IMR-90 (cell line): Measurements from ENCODE around the gene USP10. TPM values are rescaled to one million over a fixed set of nuclear protein-coding genes. Genes with fewer than 3 reads are reported as not detected.

ENCODE experiments used
- ATAC-seq: fragments of 200-7000 bp; cut with Tn5 transposase; 2 replicates; pipeline ENCODE4 v1.9.1; 2020; ENCODE audit warnings: low read depth, mild to moderate bottlenecking, moderate library complexity
- BruUV-seq: library from RNA; stranded (reverse); fragments of 400-500 nt; replicated peaks from 2 replicates; lab custom pipeline; 2021; lab: Mats Ljungman, UMichigan
- CTCF ChIA-PET: fragments of 300-600 bp; formaldehyde crosslinking; extraction: SDS; loops from one replicate; lab custom pipeline; 2021; ENCODE audit warnings: antibody characterized with exemption; lab: Yijun Ruan, JAX
- POLR2A ChIA-PET: fragments of 300-600 bp; sonication (Branson Sonifier 250); formaldehyde crosslinking; loops from one replicate; lab custom pipeline; 2022; ENCODE audit warnings: antibody characterized with exemption; ENCODE audit not compliant: unreplicated experiment; lab: Charles Lee
- DNase-seq: peaks from one replicate; pipeline ENCODE4 v3.0.0; 2013
- H2AFZ ChIP-seq: replicated peaks from 2 replicates; pipeline ENCODE3; 2013; ENCODE audit warnings: low read length, mild to moderate bottlenecking; ENCODE audit not compliant: poor library complexity
- H2AK5ac ChIP-seq: 2 replicates; pipeline ENCODE4 v1.6.1; 2013; ENCODE audit warnings: low read depth, low read length, inconsistent platforms
- H2AK9ac ChIP-seq: replicated peaks from 2 replicates; pipeline ENCODE3; 2013; ENCODE audit warnings: mild to moderate bottlenecking, low read depth, low read length, moderate library complexity; ENCODE audit not compliant: poor library complexity
- H2BK120ac ChIP-seq: 2 replicates; pipeline ENCODE4 v1.6.1; 2013; ENCODE audit warnings: low read depth, low read length, inconsistent platforms
- H2BK15ac ChIP-seq: 3 replicates; pipeline ENCODE4 v1.6.1; 2013; ENCODE audit warnings: low read depth, low read length, inconsistent platforms
- H2BK20ac ChIP-seq: 2 replicates; pipeline ENCODE4 v1.6.1; 2013; ENCODE audit warnings: low read depth, mild to moderate bottlenecking, inconsistent platforms, low read length, moderate library complexity
- H2BK5ac ChIP-seq: 2 replicates; pipeline ENCODE4 v1.6.1; 2013; ENCODE audit warnings: mild to moderate bottlenecking, low read depth, low read length, inconsistent platforms; ENCODE audit not compliant: poor library complexity, severe bottlenecking
- H3K14ac ChIP-seq: replicated peaks from 2 replicates; pipeline ENCODE4 v1.6.1; 2013; ENCODE audit warnings: low read depth, low read length, inconsistent platforms
- H3K18ac ChIP-seq: 2 replicates; pipeline ENCODE4 v1.6.1; 2013; ENCODE audit warnings: low read depth, low read length, control low read depth
- H3K23ac ChIP-seq: 2 replicates; pipeline ENCODE4 v1.6.1; 2013; ENCODE audit warnings: low read depth, low read length, inconsistent platforms
- H3K27ac ChIP-seq: 2 replicates; pipeline ENCODE4 v1.5.1; 2013; ENCODE audit warnings: mild to moderate bottlenecking, control low read depth, low read length; ENCODE audit not compliant: insufficient read depth
- H3K27me3 ChIP-seq: 2 replicates; pipeline ENCODE4 v1.6.1; 2013; ENCODE audit warnings: low read length; ENCODE audit not compliant: control insufficient read depth, insufficient read depth
- H3K36me3 ChIP-seq: 2 replicates; pipeline ENCODE4 v1.6.1; 2013; ENCODE audit warnings: low read length, mixed read lengths; ENCODE audit not compliant: control insufficient read depth, insufficient read depth
- H3K4ac ChIP-seq: 2 replicates; pipeline ENCODE4 v1.6.1; 2013; ENCODE audit warnings: low read depth, low read length, inconsistent platforms
- H3K4me1 ChIP-seq: 2 replicates; pipeline ENCODE4 v1.6.1; 2013; ENCODE audit warnings: low read length, mixed read lengths; ENCODE audit not compliant: control insufficient read depth, insufficient read depth
- H3K4me2 ChIP-seq: 2 replicates; pipeline ENCODE4 v1.6.1; 2013; ENCODE audit warnings: low read depth, mild to moderate bottlenecking, control low read depth, low read length, moderate library complexity
- H3K4me3 ChIP-seq: 2 replicates; pipeline ENCODE4 v1.5.1; 2013; ENCODE audit warnings: low read depth, mild to moderate bottlenecking, control low read depth, low read length, moderate library complexity; ENCODE audit not compliant: insufficient read depth
- H3K56ac ChIP-seq: 2 replicates; pipeline ENCODE4 v1.6.1; 2013; ENCODE audit warnings: low read length, inconsistent platforms; ENCODE audit not compliant: insufficient read depth; ENCODE audit errors: extremely low read depth
- H3K79me1 ChIP-seq, 2 experiments: 2 replicates each; pipeline ENCODE4 v1.6.1; 2013; ENCODE audit warnings: low read length in 2 of 2, inconsistent platforms in 1 of 2, low read depth in 1 of 2
- H3K9ac ChIP-seq: 2 replicates; pipeline ENCODE4 v1.6.1; 2013; ENCODE audit warnings: low read depth, low read length, control low read depth
- H3K9me1 ChIP-seq: 2 replicates; pipeline ENCODE4 v1.6.1; 2013; ENCODE audit warnings: low read length, inconsistent platforms; ENCODE audit not compliant: insufficient read depth
- H3K9me3 ChIP-seq: 2 replicates; pipeline ENCODE4 v1.6.1; 2013; ENCODE audit warnings: low read length; ENCODE audit not compliant: control insufficient read depth, insufficient read depth
- H4K20me1 ChIP-seq: 2 replicates; pipeline ENCODE4 v1.6.1; 2013; ENCODE audit warnings: low read length, inconsistent platforms; ENCODE audit not compliant: insufficient read depth
- H4K5ac ChIP-seq: 2 replicates; pipeline ENCODE4 v1.6.1; 2013; ENCODE audit warnings: mild to moderate bottlenecking, low read depth, low read length, control low read depth
- H4K8ac ChIP-seq, 2 experiments: 2 replicates each; pipeline ENCODE4 v1.6.1; 2013; ENCODE audit warnings: low read depth in 2 of 2, low read length in 2 of 2, control low read depth in 1 of 2, inconsistent platforms in 1 of 2
- H4K91ac ChIP-seq: 2 replicates; pipeline ENCODE4 v1.6.1; 2013; ENCODE audit warnings: low read depth, low read length, inconsistent platforms; ENCODE audit not compliant: insufficient read depth
- BHLHE40 ChIP-seq: fragments of 150-350 bp; IDR thresholded peaks from 2 replicates; pipeline ENCODE4 v1.6.1; 2016; ENCODE audit warnings: mild to moderate bottlenecking, low read depth, low read length
- CEBPB ChIP-seq: IDR thresholded peaks from 2 replicates; pipeline ENCODE4 v1.6.1; 2012; ENCODE audit warnings: low read depth, low read length, improper control_type of control experiment
- CHD1 ChIP-seq: IDR thresholded peaks from 2 replicates; pipeline ENCODE4 v1.6.1; 2012; ENCODE audit warnings: low read depth, low read length, improper control_type of control experiment
- ELK1 ChIP-seq: fragments of 150-350 bp; IDR thresholded peaks from 2 replicates; pipeline ENCODE4 v1.6.1; 2016; ENCODE audit warnings: low read depth, mild to moderate bottlenecking, low read length, moderate library complexity, borderline replicate concordance
- FOS ChIP-seq: fragments of 150-350 bp; IDR thresholded peaks from 2 replicates; pipeline ENCODE4 v1.6.1; 2016; ENCODE audit warnings: low read depth, low read length
- MAFK ChIP-seq: IDR thresholded peaks from 2 replicates; pipeline ENCODE4 v1.6.1; 2012; ENCODE audit warnings: low read depth, low read length, improper control_type of control experiment
- MAZ ChIP-seq: IDR thresholded peaks from 2 replicates; pipeline ENCODE4 v1.6.1; 2012; ENCODE audit warnings: low read depth, mild to moderate bottlenecking, low read length, improper control_type of control experiment, moderate library complexity, borderline replicate concordance
- MXI1 ChIP-seq: IDR thresholded peaks from 2 replicates; pipeline ENCODE4 v1.6.1; 2012; ENCODE audit warnings: low read depth, mild to moderate bottlenecking, low read length, moderate library complexity, borderline replicate concordance
- NFE2L2 ChIP-seq: fragments of 150-350 bp; IDR thresholded peaks from 2 replicates; pipeline ENCODE4 v1.6.1; 2016; ENCODE audit warnings: low read depth, mild to moderate bottlenecking, low read length
- POLR2A ChIP-seq: IDR thresholded peaks from 2 replicates; pipeline ENCODE4 v1.6.1; 2012; ENCODE audit warnings: mild to moderate bottlenecking, low read depth, low read length
- RAD21 ChIP-seq: IDR thresholded peaks from 2 replicates; pipeline ENCODE4 v1.6.1; 2012; ENCODE audit warnings: low read length, improper control_type of control experiment
- RCOR1 ChIP-seq: IDR thresholded peaks from 2 replicates; pipeline ENCODE4 v1.6.1; 2012; ENCODE audit warnings: mild to moderate bottlenecking, low read length, improper control_type of control experiment; ENCODE audit not compliant: insufficient replicate concordance
- RFX5 ChIP-seq: IDR thresholded peaks from 2 replicates; pipeline ENCODE4 v1.8.0; 2012; ENCODE audit warnings: low read depth, mild to moderate bottlenecking, low read length, moderate library complexity
- SMC3 ChIP-seq: fragments of 150-350 bp; IDR thresholded peaks from 2 replicates; pipeline ENCODE4 v1.6.1; 2016; ENCODE audit warnings: low read depth, mild to moderate bottlenecking, antibody characterized with exemption, low read length, moderate library complexity
- WGBS, 2 experiments: methylation state at CpG; one replicate each; pipeline versions ENCODE4 v1.1.5 to v1.1.7; 2013; ENCODE audit warnings: missing lambda C conversion rate in 2 of 2; ENCODE audit not compliant: insufficient read length in 1 of 2; ENCODE audit errors: extremely low coverage in 2 of 2; 5-methylcytosine and 5-hydroxymethylcytosine counted together
- dilution Hi-C: fragments of 300-500 bp; cut with HindIII; formaldehyde crosslinking; loops from one replicate; pipeline ENCODE4 v1.14.3; 2018; ENCODE audit warnings: low sequenced_read_pairs; ENCODE audit not compliant: unreplicated experiment
- in situ Hi-C: fragments of 300-500 bp; cut with MboI; formaldehyde crosslinking; loops from 3 replicates; pipeline ENCODE4 v1.14.3; 2019; ENCODE audit warnings: low sequenced_read_pairs, inconsistent platforms, mixed read lengths
- intact Hi-C: fragments of 100-400 bp; cut with micrococcal nuclease; formaldehyde crosslinking; loops from 2 replicates; pipeline ENCODE4 v1.10.0; 2022
- polyA plus RNA-seq, 3 experiments: library from polyadenylated mRNA; depleted of rRNA; stranded (reverse); fragments of >200 nt; gene quantifications; 2 replicates each; pipeline ENCODE4 v1.2.3, GENCODE V29; 2012; ENCODE audit warnings: low replicate concordance in 1 of 3
- total RNA-seq: library from RNA; depleted of rRNA; stranded (reverse); fragments of >200 nt; gene quantifications from 2 replicates; pipeline ENCODE4 v1.2.3, GENCODE V29; 2012
- TF ChIP-seq, protein P1 (sequence below): fragments of 150-350 bp; IDR thresholded peaks from 2 replicates; pipeline ENCODE4 v1.6.1; 2017; ENCODE audit warnings: mild to moderate bottlenecking, antibody characterized with exemption, low read length, low read depth

USP10 gene
- total and polyA plus RNA-seq, 2 of the 4 experiments (the other 2 are of a cell fraction) = 54.3 to 79.0 TPM

DNA sequence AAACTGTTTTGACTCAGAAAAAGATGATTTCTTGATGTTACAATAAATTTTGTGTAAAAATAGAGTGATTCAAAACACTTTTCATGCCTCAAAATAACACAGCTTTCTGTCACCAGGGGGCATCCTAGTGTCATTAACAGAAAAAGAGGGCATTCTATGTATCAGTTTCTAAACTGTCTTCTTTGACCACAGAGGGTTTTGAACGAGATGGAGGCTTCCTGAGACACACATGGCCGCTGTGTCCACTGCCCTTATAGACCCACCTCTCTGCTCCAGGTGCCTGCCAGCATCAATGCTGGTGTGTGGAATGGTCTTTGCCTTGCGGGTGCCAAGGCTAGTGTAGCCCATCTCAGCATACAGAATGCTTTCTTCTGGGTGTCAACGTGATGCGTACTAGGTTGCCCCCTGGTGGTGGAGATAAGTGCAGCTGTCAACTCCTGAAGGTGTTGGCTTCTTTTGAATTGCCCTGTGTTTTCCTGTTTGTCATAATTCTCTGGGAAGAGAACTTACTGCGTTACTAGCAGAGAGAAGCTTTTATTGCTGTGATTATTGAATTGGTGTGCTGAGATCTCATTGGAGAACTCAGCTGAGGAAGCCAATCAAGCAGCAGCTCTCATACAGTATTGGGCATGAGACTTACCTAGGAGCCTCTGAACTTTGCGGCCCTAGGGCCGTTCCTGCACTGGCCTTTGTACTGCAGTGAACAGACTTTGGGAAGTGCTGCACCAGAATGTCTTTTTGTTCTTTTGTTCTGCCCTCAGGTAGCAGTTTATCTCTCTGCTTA is 38.6 kb downstream of the USP10 start:
- H3K9me1 ChIP-seq = peaks cover 20% of the 10 kb centered on the region
- ChIA-PET POLR2A (no interaction called here), CTCF (interaction anchor here (0.6 to 2.4 kb wide), 15 partner anchors 12 to 238 kb away, joined by 3 to 14 read pairs (median 3); no protein-coding TSS in a partner anchor)
- intact Hi-C loops (loop anchor here (5.0 kb wide), 1 partner anchor 234 kb away; no protein-coding TSS in a partner anchor), dilution Hi-C loops (no loop called here), in situ Hi-C loops (no loop called here)
- no peak overlapping the region for H3K23ac ChIP-seq
- peak overlapping the region; percentile 81 for H2AK9ac ChIP-seq
- peaks cover 41 to 84% of the 10 kb centered on the region in 2 experiments for H3K79me1 ChIP-seq
- no peak overlapping the region for H3K4me2 ChIP-seq
- H2BK120ac ChIP-seq = peak overlapping the region; percentile 58; the same call in 1 of the 2 replicates
- no peak overlapping the region for H3K27ac ChIP-seq
- peaks cover 51% of the 10 kb centered on the region for H4K20me1 ChIP-seq
- 58% methylated on average over 4 of the region's 8 CpGs; no CpG with 5 or more reads in 1 of the 2 experiments for WGBS, 2 experiments
- H4K5ac ChIP-seq = no peak overlapping the region
- peak overlapping the region; percentile 72; the same call in 1 of the 3 replicates for H2BK15ac ChIP-seq
- H3K56ac ChIP-seq = no peak overlapping the region
- no TSS peak for BruUV-seq
- H3K4ac ChIP-seq = peak overlapping the region; percentile 75
- H3K27me3 ChIP-seq = no peaks in the 10 kb centered on the region
- DNase-seq (peak; percentile 70), ATAC-seq (peak; percentile 20)
- H2BK5ac ChIP-seq = peak overlapping the region; percentile 48
- H3K9ac ChIP-seq = no peak overlapping the region
- H3K9me3 ChIP-seq = no peaks in the 10 kb centered on the region
- peak overlapping the region; percentile 93; the same call in 1 of the 2 replicates for H2AK5ac ChIP-seq
- H3K36me3 ChIP-seq = no peaks in the 10 kb centered on the region; the same call in 1 of the 2 replicates
- peak overlapping the region; percentile 65; the same call in 1 of the 2 replicates for H4K91ac ChIP-seq
- no peak overlapping the region for H3K18ac ChIP-seq
- peak overlapping the region; percentile 55 for H2AFZ ChIP-seq
- no peak overlapping the region for H3K4me3 ChIP-seq
- peak overlapping the region; percentile 13; the same call in 1 of the 2 replicates for H2BK20ac ChIP-seq
- peaks cover 25% of the 10 kb centered on the region for H3K4me1 ChIP-seq
- 0 out of 2 replicates have a peak overlapping the region, but pooled peaks have one; percentile 11 for H3K14ac ChIP-seq
- H4K8ac ChIP-seq = peak overlapping the region in 1 of 2 experiments; percentile 14; a peak in 1 of 4 replicates
- TF ChIP-seq FOS (no peak), RCOR1 (no peak), CHD1 (no peak), NFE2L2 (no peak), SMC3 (peak; percentile 43), BHLHE40 (no peak), ELK1 (no peak), MAFK (no peak), MXI1 (no peak), POLR2A (no peak), MAZ (no peak), RAD21 (peak; percentile 56), CEBPB (no peak), RFX5 (no peak)
- TF ChIP-seq, protein P1, sequence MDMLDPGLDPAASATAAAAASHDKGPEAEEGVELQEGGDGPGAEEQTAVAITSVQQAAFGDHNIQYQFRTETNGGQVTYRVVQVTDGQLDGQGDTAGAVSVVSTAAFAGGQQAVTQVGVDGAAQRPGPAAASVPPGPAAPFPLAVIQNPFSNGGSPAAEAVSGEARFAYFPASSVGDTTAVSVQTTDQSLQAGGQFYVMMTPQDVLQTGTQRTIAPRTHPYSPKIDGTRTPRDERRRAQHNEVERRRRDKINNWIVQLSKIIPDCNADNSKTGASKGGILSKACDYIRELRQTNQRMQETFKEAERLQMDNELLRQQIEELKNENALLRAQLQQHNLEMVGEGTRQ = no peak
